Endothelial cell of umbilical vein (primary cell): ENCODE measurements around the gene STRBP. TPM values are rescaled to one million over a fixed set of nuclear protein-coding genes. Genes with fewer than 3 reads are reported as not detected.

ENCODE experiments used
- BruUV-seq: library from RNA; stranded (reverse); fragments of 400-500 nt; replicated peaks from 2 replicates; lab custom pipeline; 2021; lab: Mats Ljungman, UMichigan
- CTCF ChIA-PET: fragments of 300-600, 350-600 bp; sonication (Branson Sonifier 250); formaldehyde crosslinking; loops from one replicate; lab custom pipeline; 2021; ENCODE audit warnings: antibody characterized with exemption, inconsistent platforms; lab: Charles Lee
- POLR2A ChIA-PET: fragments of 300-600, 350-600 bp; sonication (Branson Sonifier 250); formaldehyde crosslinking; loops from one replicate; lab custom pipeline; 2021; ENCODE audit warnings: antibody characterized with exemption, inconsistent platforms; lab: Charles Lee
- DNase-seq: peaks from one replicate; pipeline ENCODE4 v3.0.0-alpha.2; 2011; ENCODE audit warnings: low read depth, low spot score
- FAIRE-seq: peaks from 2 replicates; lab custom pipeline; 2011; peaks lifted over from hg19 to GRCh38; lab: Jason Lieb, UNC
- H2AFZ ChIP-seq: 2 replicates; pipeline ENCODE4 v1.6.0; 2012; ENCODE audit warnings: low read depth, low read length, control low read depth, inconsistent platforms
- H3K27ac ChIP-seq: 2 replicates; pipeline ENCODE4 v1.5.1; 2011; ENCODE audit warnings: low read depth, mild to moderate bottlenecking, control low read depth, low read length, moderate library complexity; ENCODE audit not compliant: insufficient read depth
- H3K27me3 ChIP-seq, 2 experiments: 2 replicates each; pipeline versions ENCODE4 v1.6.0 to v1.6.1; 2011; ENCODE audit warnings: low read length in 2 of 2, mixed read lengths in 1 of 2; ENCODE audit not compliant: control insufficient read depth in 2 of 2, insufficient read depth in 2 of 2
- H3K36me3 ChIP-seq, 2 experiments: 2 replicates in 1 of 2; 3 replicates in 1 of 2; pipeline ENCODE4 v1.5.1; 2011; ENCODE audit warnings: low read length in 2 of 2, mild to moderate bottlenecking in 1 of 2, moderate library complexity in 1 of 2; ENCODE audit not compliant: control insufficient read depth in 2 of 2, insufficient read depth in 2 of 2; ENCODE audit errors: extremely low read depth in 1 of 2
- H3K4me1 ChIP-seq: 3 replicates; pipeline ENCODE4 v1.5.1; 2011; ENCODE audit warnings: mild to moderate bottlenecking, low read length; ENCODE audit not compliant: control insufficient read depth, insufficient read depth; ENCODE audit errors: extremely low read depth
- H3K4me2 ChIP-seq: 2 replicates; pipeline ENCODE4 v1.6.1; 2011; ENCODE audit warnings: low read length, control low read depth, mixed read lengths; ENCODE audit not compliant: insufficient read depth
- H3K4me3 ChIP-seq, 3 experiments: fragments of 200-600 bp in 1 of 3; sonication (generic), shearing (Covaris generic) in 1 of 3; replicated peaks in 1 of 3; 2 replicates each; pipeline ENCODE4 v1.5.1; 2011 to 2016; ENCODE audit warnings: control low read depth in 3 of 3, low read length in 3 of 3, mild to moderate bottlenecking in 2 of 3, inconsistent platforms in 1 of 3, low read depth in 1 of 3, moderate library complexity in 1 of 3; ENCODE audit not compliant: insufficient read depth in 1 of 3
- H3K79me2 ChIP-seq: 2 replicates; pipeline ENCODE4 v1.6.0; 2012; ENCODE audit warnings: low read length, inconsistent platforms; ENCODE audit not compliant: control insufficient read depth, insufficient read depth
- H3K9ac ChIP-seq: replicated peaks from 2 replicates; pipeline ENCODE3; 2011; ENCODE audit warnings: low read length, control low read depth; ENCODE audit not compliant: insufficient read depth; ENCODE audit errors: extremely low read depth
- H3K9me1 ChIP-seq: replicated peaks from 3 replicates; pipeline ENCODE4 v1.6.0; 2011; ENCODE audit warnings: mild to moderate bottlenecking, low read length; ENCODE audit not compliant: control insufficient read depth, insufficient read depth; ENCODE audit errors: extremely low read depth
- H3K9me3 ChIP-seq: replicated peaks from 2 replicates; pipeline ENCODE4 v1.5.1; 2012; ENCODE audit warnings: low read length, inconsistent platforms; ENCODE audit not compliant: control insufficient read depth, insufficient read depth
- H4K20me1 ChIP-seq: replicated peaks from 2 replicates; pipeline ENCODE3; 2011; ENCODE audit warnings: mild to moderate bottlenecking, low read length; ENCODE audit not compliant: control insufficient read depth, insufficient read depth; ENCODE audit errors: extremely low read depth
- EZH2 ChIP-seq: IDR thresholded peaks from 2 replicates; pipeline ENCODE4 v1.6.1; 2012; ENCODE audit warnings: borderline replicate concordance, low read depth, mild to moderate bottlenecking, moderate library complexity, low read length, inconsistent platforms; ENCODE audit not compliant: severe bottlenecking
- FOS ChIP-seq: IDR thresholded peaks from 2 replicates; pipeline ENCODE4 v1.6.1; 2011; ENCODE audit warnings: mild to moderate bottlenecking, low read length, moderate library complexity, borderline replicate concordance; ENCODE audit not compliant: insufficient read depth
- GATA2 ChIP-seq: IDR thresholded peaks from 2 replicates; pipeline ENCODE4 v1.7.0; 2011; ENCODE audit warnings: low read depth, mild to moderate bottlenecking, moderate library complexity, mixed read lengths, low read length; ENCODE audit not compliant: insufficient read length, insufficient read depth
- JUN ChIP-seq: IDR thresholded peaks from 2 replicates; pipeline ENCODE4 v1.6.1; 2011; ENCODE audit warnings: borderline replicate concordance, low read depth; ENCODE audit not compliant: insufficient read length, insufficient read depth
- MAX ChIP-seq: IDR thresholded peaks from 2 replicates; pipeline ENCODE4 v1.6.1; 2011; ENCODE audit not compliant: insufficient read depth, insufficient read length
- MYC ChIP-seq: IDR thresholded peaks from one replicate; pipeline ENCODE4 v1.6.1; 2011; ENCODE audit warnings: mild to moderate bottlenecking, low read depth, low read length
- POLR2A ChIP-seq: IDR thresholded peaks from 2 replicates; pipeline ENCODE4 v1.6.1; 2012; ENCODE audit warnings: low read depth, mild to moderate bottlenecking, control low read depth, low read length
- POLR2AphosphoS5 ChIP-seq: IDR thresholded peaks from 2 replicates; pipeline ENCODE4 v1.6.1; 2012; ENCODE audit warnings: low read depth, mild to moderate bottlenecking, control low read depth, low read length, moderate library complexity; ENCODE audit not compliant: insufficient read depth
- dilution Hi-C: fragments of 300-500 bp; cut with MboI; formaldehyde crosslinking; loops from one replicate; pipeline ENCODE4 v1.15.0; 2019; ENCODE audit warnings: low sequenced_read_pairs; ENCODE audit not compliant: extremely low pct_ligation_motif_present
- intact Hi-C: fragments of 100-400 bp; cut with micrococcal nuclease; formaldehyde crosslinking; loops from one replicate; pipeline ENCODE4 v1.10.0; 2022
- polyA plus RNA-seq, 4 experiments: library from polyadenylated mRNA; depleted of rRNA in 3 of 4; stranded (reverse) in 3 of 4; unstranded in 1 of 4; fragments of >200 nt; gene quantifications; 2 replicates each; pipeline versions ENCODE4 v1.2.1 to v1.2.3, GENCODE V29; 2011 to 2012; ENCODE audit warnings: missing spikeins in 1 of 4
- total RNA-seq: library from RNA; stranded (reverse); gene quantifications from 2 replicates; pipeline ENCODE4 v1.2.3, GENCODE V29; 2021
- TF ChIP-seq, protein P1 (sequence below), 2 donors: IDR thresholded peaks; 1 replicate in 1 of 2; 2 replicates in 1 of 2; pipeline ENCODE4 v1.5.1; 2011; ENCODE audit warnings: low read length in 2 of 2, mild to moderate bottlenecking in 2 of 2, moderate library complexity in 2 of 2, control low read depth in 1 of 2, inconsistent platforms in 1 of 2, low read depth in 1 of 2; ENCODE audit not compliant: insufficient read depth in 1 of 2; ENCODE audit errors: extremely low read depth in 1 of 2

Gene STRBP
- total and polyA plus RNA-seq, 2 donors (not counting 3 experiments of a cell fraction or from before 2014, with no cell fraction given), result 7.7 to 15.4 TPM

DNA sequence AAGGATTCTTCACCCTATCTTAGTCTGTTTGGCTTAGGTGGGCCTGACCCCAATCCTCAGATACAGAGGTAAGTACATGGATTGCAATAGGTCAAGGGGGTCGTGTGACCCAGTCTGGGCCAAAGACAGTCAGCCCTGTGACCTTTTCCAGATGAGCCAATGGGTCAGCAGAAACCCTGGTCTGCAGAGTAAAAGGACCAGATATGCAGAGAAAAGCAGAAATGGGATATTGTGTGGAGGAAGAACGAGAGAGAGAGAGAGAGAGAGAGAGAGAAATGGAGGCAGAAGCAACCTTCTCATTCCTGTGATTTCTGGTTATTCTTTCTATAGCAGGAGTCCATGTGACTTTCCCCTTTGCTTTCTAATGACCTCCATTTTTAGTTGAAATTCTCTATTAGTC lies 47.2 kb upstream of the STRBP start:
- no peak for DNase-seq
- Histone ChIP-seq H3K4me1 (no peaks in the 10 kb centered on the region), H4K20me1 (no peaks in the 10 kb centered on the region), H3K9me3 (no peaks in the 10 kb centered on the region), H3K27ac (no peak overlapping the region), H3K9me1 (no peaks in the 10 kb centered on the region), H2AFZ (no peak overlapping the region), H3K9ac (no peak overlapping the region), H3K79me2 (no peaks in the 10 kb centered on the region), H3K4me2 (no peak overlapping the region), H3K4me3 (no peak overlapping the region), H3K27me3 (peaks cover 0 to 2% of the 10 kb centered on the region in 2 experiments), H3K36me3 (no peaks in the 10 kb centered on the region)
- intact Hi-C loops, result no loop called here
- POLR2A ChIA-PET, result no interaction called here
- CTCF ChIA-PET, result no interaction called here
- dilution Hi-C loops, result no loop called here
- no peak for FAIRE-seq
- TF ChIP-seq, protein P1, sequence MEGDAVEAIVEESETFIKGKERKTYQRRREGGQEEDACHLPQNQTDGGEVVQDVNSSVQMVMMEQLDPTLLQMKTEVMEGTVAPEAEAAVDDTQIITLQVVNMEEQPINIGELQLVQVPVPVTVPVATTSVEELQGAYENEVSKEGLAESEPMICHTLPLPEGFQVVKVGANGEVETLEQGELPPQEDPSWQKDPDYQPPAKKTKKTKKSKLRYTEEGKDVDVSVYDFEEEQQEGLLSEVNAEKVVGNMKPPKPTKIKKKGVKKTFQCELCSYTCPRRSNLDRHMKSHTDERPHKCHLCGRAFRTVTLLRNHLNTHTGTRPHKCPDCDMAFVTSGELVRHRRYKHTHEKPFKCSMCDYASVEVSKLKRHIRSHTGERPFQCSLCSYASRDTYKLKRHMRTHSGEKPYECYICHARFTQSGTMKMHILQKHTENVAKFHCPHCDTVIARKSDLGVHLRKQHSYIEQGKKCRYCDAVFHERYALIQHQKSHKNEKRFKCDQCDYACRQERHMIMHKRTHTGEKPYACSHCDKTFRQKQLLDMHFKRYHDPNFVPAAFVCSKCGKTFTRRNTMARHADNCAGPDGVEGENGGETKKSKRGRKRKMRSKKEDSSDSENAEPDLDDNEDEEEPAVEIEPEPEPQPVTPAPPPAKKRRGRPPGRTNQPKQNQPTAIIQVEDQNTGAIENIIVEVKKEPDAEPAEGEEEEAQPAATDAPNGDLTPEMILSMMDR (IDR thresholded peaks at IDR 0.05; ENCODE audit: extremely low read depth in 1 of 2, insufficient read depth in 1 of 2, low read depth in 1 of 2, low read length in 2 of 2), result no peak
- TF ChIP-seq JUN (no peak), POLR2AphosphoS5 (no peak), GATA2 (no peak), MAX (no peak), POLR2A (no peak), FOS (no peak), MYC (no peak), EZH2 (no peak)
- BruUV-seq, result no TSS peak
